Endometrium (tissue), 2 donors: ENCODE results near the gene LHX2.

Experiments
- FAIRE-seq: peaks from 2 replicates; lab custom pipeline; 2012; peaks lifted over from hg19 to GRCh38; lab: Jason Lieb, UNC
- donor health status: control.
- donor health status: control.

Gene LHX2

DNA sequence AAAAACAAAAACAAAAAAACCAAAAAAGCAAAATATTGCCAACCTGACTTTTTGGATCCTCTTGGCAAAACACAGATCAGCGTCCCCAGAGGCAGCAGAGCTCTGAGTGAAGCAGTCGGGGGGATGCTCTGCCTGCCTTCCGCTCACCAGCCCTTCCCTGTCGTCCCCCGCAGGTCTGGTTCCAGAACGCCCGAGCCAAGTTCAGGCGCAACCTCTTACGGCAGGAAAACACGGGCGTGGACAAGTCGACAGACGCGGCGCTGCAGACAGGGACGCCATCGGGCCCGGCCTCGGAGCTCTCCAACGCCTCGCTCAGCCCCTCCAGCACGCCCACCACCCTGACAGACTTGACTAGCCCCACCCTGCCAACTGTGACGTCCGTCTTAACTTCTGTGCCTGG, 20.7 kb downstream of the LHX2 start:
- no peak for FAIRE-seq

DNA sequence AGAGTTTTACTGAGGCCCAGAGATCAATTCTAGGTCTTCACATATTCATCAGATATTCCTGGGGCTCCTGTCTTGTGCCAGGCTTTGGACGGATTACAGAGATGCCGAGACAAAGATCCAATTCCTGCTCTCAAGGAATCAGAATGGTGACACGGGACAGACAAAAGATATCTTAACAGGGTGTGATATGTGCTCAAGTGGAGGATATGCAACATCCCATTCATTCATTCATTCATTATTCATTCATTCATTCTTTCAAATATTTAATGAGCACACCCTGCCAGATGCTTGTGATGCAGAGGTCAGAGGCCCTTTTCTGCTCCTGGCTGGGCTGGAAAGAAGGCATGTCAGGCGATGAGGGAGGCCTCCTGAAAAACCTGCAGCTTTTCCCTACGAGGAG, 21.8 kb downstream of the LHX2 start:
- no peak for FAIRE-seq

DNA sequence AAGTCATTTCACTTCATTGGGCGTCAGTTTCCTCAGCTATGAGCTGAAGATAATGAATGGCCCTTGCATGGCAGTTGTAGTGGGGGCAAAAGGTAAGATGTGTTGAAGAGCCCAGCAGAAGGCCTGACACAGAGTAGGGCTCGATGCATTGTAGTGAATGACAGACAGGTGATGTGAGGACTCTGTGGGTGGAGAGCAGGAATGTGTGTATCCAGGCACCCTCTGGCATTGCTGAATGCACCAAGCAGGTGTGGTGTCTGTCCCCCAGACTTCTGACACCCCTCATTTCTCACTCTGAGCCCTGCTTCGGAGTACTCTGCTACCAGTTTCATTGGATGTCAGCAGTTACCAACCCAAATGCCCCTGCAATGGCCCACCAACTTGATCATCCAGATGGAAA, 22.4 kb downstream of the LHX2 start:
- no peak for FAIRE-seq

DNA sequence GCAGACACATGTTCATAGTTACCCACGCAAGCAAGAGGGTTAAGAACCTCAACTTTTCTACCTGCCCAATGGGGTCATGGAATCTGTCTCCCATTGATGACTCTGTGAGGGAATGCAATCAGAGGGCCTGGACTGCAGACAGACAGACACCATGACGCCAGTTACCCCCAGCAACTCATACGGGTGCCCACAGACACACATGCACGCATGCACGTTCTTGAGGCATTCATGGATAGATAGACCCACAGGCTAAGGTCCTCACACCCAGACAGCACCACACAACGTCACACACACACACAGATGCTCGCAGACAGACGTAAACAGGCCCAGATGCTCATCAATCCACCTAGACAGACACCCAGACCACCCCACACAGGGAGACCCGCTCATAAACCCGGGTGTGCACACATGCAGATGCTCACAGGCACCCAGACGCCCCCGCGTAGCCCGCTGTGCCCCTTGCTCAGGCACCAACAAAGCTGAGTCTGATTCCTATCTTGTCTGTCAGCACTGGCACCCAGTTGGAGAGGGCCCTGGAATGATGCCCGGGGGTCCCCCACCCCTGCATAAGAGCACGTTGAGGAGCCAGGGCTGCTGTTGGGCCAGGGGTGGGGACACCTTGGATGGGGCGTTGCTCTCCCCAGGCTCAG, 23.6 kb downstream of the LHX2 start:
- FAIRE-seq = no peak

DNA sequence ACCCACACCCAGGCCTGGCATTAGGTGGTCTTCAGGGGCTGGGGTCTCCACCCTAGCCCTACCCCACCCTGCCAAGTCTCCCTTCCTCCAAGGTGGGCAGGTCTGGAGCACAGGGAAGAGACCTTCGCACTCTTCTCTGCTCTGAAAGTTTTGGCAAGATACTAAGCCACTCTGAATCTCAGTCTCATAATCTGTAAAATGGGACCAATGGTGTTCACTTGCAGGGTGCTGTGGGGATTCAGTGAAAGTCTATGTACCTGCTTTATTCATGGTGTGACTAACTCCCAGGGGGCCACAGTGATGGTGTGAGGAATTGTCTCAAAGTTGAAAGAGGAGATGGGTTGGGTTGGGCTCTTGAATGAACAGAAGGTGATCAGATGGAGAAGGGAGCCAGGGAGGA, 25.0 kb downstream of the LHX2 start:
- no peak for FAIRE-seq

DNA sequence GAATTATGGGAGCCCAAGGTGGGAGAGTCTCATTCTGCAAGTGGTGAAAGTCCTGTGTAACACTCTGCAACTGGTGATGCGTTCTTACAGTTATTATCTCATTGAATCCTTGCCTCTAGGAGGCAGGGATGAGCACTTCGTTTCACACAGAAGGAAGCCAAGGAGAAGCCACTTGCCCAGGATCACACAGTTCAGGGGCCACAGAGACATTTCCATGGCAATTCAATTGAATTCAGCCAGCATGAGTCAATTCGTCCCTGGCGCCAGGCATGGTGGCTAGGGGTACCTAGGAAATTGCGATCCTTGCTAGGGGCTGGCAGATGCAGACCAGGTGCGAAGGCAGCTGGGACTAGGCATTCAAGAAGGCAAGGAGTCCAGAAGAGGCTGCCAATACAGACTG, 26.2 kb downstream of the LHX2 start:
- FAIRE-seq = no peak

DNA sequence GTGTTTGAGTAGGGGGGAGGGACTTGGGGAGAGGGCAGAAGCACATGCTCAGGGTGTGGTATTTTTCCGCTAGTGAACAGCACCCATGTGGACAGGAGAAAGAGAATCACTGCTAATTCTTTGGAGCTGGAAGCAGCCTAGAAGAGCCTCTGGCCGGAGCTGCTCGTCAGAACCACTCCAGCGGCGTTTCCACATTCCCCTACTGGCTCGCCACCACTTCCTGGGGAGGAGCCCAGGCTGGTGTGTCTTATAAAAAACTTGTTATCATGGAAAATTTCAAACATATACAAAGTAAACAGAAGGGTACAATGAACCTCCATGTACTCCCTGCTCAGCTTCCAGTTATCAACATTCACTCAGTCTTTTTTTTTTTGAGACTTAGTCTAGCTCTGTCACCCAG, 26.7 kb downstream of the LHX2 start:
- no peak for FAIRE-seq

DNA sequence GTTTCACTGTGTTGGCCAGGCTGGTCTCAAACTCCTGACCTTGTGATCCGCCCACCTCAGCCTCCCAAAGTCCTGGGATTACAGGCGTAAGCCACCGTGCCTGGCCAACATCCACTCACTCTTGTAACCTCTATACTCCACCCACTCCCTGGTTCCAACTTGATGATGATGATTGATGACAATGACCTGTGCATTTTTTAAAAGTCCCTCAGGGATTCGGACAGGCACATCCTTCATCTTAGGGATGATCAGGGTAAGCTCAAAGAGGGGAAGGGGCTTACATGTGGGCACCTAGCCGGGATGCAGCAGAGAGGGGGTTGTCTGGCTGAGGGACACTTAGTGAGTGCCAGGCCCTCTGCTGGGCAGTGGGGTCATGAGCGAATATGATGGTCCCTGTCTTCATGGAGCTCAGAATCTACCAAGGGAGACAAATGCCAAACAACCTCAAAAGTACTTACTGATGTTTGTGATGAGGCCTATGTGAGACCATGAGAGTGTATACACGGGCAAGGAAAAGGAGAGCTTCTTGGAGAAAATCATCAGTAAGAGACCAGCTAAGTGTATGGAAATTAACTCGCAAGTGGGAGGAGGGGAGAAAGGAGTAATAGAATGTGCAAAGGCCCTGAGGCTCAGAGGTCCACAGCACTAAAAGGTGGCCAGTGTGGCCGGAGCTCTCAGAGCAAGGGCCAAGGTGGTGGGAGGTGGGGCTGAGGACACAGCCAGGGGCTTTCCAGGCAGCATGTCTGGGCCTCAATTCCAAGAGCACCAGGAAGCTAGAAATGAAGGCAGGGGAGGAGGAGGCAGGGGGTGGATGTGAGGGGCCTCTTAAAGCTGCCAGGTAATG, 27.4 kb downstream of the LHX2 start:
- no peak for FAIRE-seq

DNA sequence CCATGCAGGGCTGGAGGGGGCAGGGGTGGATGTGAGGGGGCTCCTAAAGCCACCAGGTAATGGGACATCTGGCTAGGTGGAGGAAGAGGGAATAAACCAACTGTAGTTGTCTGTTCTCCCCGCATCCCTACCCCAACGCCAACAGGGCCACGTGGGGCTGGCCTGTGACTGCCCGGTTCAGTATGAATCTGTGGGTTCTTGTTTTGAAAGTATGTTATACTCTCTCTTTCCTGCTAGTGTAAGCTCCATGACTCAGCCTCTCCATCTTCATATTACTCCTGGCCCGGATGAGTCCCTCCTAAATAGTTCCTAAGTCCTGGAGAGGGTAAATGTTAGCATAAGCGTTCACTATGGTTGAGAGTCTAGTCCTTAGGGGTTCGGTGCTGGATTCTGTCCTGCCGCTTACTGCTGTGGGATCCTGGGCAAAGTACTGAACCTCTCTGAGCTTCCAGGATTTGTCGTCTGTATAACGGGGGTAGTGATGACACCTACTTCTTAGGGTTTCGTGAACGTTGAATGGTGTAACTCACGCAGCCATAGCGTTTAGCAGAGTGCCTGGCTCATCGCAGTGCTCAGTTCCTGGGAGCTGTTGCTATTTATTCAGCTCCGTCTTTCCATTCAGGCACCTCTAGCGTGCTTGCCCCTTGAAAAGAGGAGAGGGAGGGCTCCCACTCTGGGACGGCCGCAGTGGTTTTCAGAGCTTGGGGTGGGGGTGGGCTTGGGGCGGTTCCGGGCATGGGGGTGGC, 28.8 kb downstream of the LHX2 start:
- no peak for FAIRE-seq

DNA sequence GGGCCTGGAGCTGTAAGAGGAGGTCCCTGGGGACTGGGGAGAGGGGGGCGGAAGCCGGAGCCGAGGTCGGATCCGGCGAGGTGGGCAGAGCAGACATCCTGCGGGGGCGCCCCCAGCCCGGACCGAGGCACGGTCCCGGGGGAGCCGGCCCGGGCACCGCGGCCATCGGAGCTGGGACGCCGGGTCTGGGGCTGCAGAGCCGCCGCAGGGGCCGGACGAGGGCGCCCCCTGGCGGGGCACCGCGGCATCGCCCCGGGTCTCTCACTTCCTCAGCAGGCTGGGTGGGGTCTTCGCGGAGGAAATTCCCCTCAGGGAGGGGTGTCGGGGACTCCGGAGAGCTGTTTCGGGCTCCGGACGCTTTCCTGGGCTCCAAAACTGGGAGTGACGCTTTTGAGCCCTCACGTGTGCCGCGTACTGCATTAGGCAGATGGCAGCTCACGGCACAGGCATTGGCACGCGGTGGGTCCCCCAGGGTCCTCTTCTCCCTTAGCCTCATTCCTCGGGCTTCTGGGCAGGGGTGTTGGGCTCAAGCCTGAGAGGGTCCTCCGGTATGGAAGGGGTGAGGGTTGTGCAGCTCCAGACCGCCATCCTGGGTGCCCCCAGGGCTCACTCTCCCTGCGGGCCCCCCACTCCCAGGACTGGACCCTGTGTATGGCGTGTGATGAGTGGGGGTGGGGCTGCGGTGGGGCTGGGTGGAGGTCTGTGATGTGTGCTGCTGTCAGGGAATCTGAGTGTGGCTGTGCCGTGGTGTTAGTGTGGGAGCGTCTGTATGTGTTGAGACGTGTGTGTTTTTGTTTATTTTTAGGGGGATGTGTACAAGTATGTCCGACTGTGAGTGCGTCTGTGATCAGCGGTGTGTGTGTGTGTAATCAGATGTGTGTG, 29.6 kb downstream of the LHX2 start:
- no peak for FAIRE-seq

DNA sequence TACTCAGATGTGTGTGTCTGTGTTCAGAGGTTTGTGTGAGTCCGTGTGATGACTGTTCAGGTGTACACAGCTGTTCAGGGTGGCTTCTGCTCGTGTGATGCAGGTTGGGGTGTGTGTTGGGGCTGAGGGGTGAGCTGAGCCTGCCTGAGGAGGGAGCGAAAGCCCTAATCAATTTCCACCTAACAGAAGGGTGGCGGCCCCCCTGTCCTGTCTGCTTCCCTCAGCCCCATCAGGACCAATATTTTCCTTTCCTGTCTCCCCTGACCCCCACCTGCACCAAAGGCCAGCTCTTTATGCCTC, 30.2 kb downstream of the LHX2 start:
- no peak for FAIRE-seq

DNA sequence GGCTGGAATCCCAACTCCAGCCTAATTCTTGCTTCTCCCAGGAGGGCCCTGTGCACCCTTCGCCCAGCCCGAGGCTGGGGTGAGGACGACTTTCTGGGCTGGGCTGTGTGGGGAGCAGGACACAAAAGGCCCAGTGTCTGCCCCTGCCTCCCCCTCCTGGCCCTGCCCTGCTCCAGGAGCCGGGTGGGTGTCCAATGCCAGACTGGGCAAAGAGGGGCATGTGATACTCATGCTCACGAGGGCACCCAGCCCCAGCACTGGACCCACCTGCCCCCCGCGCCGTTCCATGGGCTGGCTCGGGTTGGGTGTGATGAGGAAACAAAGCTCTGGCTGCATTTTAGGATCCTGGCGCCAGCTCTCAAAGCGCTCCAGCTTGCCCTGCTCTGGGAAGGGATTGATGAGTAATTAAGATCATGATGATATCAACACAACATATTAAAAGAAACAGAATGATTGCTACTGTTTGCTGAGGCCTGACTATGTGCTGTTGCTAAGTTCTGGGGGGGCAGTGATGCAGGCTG, 30.7 kb downstream of the LHX2 start:
- FAIRE-seq = no peak

DNA sequence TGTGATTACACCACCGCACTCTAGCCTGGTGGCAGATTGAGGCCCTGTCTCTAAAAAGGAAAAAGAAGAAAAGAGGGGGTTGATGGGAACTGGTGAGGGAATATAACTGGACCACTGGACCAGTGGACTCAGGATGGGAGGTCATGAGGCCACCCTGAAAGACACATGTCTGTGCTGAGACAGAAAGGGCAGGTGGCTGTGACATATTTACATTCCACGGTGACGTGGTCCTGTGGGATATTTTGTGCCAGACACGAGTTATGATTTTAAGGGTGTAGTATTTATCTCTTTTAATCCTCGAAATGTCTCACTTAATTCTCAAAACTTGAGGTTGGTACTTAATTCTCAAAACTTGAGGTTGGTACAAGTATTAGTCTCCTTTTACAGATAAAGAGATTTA, 32.9 kb downstream of the LHX2 start:
- FAIRE-seq = no peak

DNA sequence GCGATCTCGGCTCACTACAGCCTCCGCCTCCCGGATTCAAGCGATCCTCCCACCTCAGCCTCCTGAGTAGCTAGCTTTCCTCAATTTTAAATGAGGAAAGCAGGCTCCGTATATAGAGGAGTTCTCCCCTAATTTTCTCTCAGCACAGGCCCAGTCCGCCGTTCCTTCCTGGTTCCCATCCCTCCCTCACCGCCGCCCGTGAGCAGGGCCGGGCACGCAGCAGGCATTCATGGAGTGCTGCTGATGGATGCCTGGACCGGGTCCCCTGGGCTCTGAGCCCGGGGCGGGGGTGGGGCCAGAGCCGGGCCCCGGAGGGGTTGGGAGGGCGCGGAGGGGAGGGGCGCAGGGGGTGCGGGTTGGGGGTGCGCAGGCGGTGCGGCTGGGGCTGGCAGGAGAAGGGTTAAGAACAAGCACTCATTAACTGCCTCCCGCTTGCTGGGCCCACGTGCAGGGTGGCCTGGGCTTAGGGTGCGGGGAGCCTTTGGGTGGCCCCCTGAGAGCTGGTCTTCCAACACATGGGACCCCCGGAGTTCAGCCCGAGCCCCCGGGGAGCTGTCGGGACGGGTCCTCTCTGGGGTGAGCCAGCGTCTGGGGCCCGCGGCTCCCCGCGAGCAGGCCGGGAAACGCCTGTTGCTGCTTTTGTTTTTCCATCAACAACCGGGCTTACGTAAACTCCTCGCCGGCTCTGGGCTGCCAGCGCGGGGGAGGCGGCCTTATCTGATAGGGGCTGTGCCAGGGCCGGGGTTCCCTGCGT, 33.7 kb downstream of the LHX2 start:
- FAIRE-seq = no peak

DNA sequence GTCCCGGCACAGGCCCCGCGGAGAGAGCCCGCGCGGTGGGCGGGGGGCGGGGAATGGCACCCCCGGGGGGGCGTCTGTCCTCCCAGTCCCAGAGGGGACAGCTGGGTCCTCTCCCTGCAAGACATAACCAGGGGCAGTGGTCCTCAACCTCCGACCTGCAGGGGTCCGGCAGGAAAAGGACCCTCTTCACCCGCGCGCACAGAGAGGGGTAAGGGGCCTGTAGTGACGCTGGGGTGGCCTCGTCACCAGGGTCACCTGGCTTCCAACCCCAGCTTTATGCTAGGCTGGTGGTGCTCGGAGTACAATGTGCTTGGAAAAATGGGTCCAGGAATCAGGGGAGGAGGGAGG, 34.2 kb downstream of the LHX2 start:
- no peak for FAIRE-seq

DNA sequence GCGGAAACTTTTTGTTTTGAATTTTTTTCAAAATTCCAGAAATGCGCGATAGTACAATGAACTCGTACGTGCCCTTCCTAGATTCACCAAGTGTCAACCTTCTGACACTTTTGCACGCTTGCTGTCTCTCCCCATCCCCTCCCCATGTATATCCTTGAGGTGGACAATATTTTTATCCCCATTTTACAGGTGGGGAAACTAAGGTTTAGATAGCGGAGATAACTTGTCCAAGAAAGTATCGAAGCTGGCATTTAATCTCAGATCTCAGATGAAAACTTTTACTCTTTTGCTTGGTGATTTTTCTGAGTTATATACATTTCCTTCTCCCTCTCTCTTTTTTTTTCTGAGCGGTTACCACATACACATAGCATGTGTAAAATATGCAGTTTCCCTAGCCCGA, 34.6 kb downstream of the LHX2 start:
- no peak for FAIRE-seq

DNA sequence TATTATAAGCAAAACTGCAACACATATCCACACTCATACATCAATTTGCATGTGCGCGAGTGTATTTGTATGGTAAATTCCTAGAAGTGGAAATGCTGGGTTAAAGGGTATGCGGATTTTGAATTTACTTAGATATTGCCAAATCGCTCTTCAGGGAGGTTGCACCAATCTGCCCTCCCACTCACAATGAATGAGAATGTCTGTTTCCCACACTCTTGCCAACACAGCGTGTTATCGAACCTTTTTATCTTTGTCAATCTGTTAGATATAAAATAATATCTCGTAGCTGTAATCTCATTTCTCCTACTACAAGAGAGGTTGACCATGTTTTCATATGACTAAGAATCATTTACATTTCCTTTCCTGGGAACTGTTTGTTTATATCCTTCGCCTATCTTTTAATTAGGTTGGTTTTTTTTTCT, 35.7 kb downstream of the LHX2 start:
- no peak for FAIRE-seq

DNA sequence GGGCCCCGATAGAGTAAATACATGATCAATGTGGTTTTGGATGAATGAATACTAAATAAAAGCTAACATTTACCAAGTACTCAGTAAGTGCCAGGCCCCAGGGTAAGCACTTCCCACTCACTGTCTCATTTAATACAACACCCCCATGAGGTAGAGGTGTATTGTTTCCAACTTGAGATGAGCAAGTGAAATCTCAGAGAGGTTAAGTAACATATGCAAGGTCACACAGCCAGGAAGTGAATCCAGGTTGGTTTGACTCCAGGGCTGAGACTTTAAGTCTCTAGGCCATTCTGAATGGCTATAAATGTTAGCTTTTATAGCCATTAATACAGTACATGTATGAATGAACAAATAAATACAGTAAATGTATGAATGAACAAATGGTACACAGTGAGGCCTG, 39.4 kb downstream of the LHX2 start:
- no peak for FAIRE-seq

DNA sequence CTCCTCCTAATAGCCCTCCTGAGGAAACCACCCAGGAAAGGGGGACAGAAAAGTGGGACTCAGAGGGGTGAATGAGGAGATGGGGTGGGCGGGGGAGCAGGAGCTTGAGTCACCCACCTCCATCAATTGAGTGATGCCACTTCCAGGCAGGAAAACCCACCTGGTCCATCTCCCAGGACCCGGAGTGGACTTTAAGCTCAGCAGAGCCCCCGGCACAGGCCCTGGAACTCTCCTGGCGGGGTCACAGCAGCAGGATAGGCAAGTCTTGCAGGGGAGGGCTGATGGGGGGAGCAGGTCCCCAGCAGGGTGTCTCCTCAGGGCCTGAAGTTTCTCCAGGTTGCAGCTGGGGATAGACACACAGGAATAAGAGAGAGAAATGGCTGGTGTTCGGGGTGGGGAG, 40.8 kb downstream of the LHX2 start:
- no peak for FAIRE-seq

DNA sequence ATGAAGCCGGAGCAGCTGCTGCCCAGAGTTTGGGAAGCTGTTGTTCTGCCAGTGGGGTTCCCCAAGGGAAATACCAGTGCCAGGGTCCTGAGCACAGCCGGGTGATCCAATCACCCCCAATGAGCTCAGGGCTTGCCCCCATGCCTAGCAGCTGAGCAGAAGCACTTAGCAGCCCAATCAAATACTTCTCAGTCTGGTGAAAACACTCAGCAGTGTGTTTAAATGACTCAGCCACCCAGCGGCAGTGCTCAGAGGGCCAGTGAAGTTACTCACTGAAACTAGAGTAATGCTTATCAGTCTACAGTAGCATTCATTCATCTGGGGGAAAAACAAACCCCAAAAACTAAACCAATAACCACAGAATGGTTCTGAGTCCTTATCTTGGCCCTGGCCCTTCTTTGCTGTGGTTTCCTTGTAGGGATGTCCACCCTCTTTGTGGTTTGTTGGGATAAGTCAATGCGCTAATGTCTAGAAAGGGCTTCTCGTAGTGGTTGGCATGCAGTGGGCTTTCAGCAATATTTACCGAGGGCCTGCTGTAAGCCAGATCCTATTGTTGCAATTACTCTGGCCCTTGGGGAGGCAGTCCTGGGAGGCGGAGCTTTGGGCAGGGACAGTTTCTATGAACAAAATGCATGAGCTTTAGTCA, 43.1 kb downstream of the LHX2 start:
- FAIRE-seq = no peak
